Measurements from ENCODE around the gene SLC6A11.

The SLC6A11 gene

GRCh38 chr3:10981031-10981430, 165.0 kb downstream of the SLC6A11 start:
- DNase-seq (ENCODE audit: low read depth): no peak

- DNase-seq (ENCODE audit: low read depth): no peak
Measured at GRCh38 chr3:10981961-10982360, 165.9 kb downstream of the SLC6A11 start.

GRCh38 chr3:10982782-10983181, 166.8 kb downstream of the SLC6A11 start:
- DNase-seq (ENCODE audit: low read depth): no peak

- no peak for DNase-seq (ENCODE audit: low read depth)
Measured at GRCh38 chr3:10983219-10983916, 167.3 kb downstream of the SLC6A11 start.

- no peak for DNase-seq (ENCODE audit: low read depth)
Measured at GRCh38 chr3:10984371-10984896, 168.4 kb downstream of the SLC6A11 start.

DNA sequence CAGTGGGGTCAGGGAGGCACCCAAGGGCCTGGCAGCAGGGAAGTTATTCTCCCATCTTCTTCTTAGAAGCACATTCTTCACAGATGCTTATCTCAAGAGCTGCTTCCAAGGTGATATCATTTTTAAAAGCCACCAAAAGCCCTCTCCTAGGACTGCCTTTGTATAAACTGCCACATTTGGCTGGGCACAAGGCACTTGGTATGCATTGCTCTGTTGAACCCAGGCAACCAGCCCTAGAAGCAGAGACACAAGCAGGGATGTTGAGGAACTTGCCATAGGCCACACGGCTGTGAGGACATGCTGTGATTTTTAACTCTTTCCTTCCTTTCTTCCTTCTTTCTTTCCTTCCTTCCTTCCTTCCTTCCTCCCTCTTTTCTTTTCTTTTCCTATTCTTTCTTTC, 169.2 kb downstream of the SLC6A11 start:
- no peak for DNase-seq (ENCODE audit: low read depth)

- DNase-seq (ENCODE audit: low read depth): no peak
Measured at GRCh38 chr3:10986592-10986991, 170.6 kb downstream of the SLC6A11 start.

GRCh38 chr3:10988001-10988665, 172.1 kb downstream of the SLC6A11 start:
- no peak for DNase-seq (ENCODE audit: low read depth)

DNA sequence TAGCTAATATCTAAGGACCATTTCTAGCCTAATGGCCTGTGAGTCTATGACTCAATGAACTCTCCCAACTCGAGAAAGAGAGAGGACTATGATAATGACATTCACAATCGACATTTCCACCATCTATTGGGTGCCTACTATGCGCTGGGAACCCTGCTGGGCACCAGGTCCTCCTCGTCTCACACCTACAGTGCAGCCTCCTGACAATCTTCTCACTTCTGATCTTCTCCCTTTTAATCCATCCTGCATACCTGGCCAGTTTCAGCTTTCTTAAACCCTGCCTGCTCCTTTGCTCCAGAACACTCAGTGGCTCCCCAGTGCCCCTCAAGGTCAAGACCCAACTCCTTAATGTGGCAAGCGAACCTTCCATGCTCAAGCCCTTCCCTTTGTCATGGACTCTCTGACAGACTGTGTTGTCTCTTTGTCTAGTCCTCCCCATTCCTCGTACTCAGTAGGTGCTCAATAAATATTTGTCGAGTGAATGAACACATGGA, 173.0 kb downstream of the SLC6A11 start:
- no peak for DNase-seq (ENCODE audit: low read depth)
